Stomach (tissue), 4 donors: ENCODE measurements around the gene TGOLN2.

Source experiments
- CTCF ChIP-seq, 7 experiments: fragments of 450-650 bp in 4 of 7; fragments of 200-600 bp in 3 of 7; sonication (generic) in 3 of 7; IDR thresholded peaks; one replicate each; pipeline ENCODE4 v1.5.1; 2016 to 2019; ENCODE audit warnings: antibody characterized with exemption in 7 of 7, control low read depth in 2 of 7, mild to moderate bottlenecking in 1 of 7
- EP300 ChIP-seq: sonication (generic); formaldehyde crosslinking; IDR thresholded peaks from one replicate; pipeline ENCODE4 v1.6.1; 2017; ENCODE audit warnings: antibody characterized with exemption

DNA sequence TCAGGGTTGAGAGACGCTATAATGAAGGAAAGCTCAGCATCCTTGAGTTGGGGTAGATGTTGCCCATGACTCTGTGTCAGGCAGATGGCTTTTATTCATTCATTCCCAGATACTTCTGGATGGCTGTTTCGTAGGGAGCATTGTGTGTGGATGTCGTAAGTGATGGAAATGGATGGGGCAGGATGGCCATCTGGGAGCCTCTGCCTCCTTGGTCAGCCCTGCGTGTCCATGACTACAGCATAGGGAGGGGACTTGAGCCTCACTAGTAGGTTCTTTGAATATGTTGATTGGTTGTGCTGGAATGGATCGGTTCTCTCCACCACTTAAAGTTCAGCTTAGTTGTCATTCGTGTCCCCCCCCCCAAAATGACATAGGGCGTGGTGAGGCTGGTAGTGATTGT, 44.9 kb downstream of the TGOLN2 start:
- no peak for TF ChIP-seq CTCF (IDR thresholded peaks at IDR 0.05)
- no peak for TF ChIP-seq EP300
